GM12874 (cell line): ENCODE results near the gene MLH3.

ENCODE experiments used
- CTCF ChIP-seq: IDR thresholded peaks from 2 replicates; pipeline ENCODE4 v1.5.1; 2011; ENCODE audit warnings: low read depth, mild to moderate bottlenecking, control low read depth, low read length, moderate library complexity; ENCODE audit not compliant: insufficient read depth

Gene MLH3

GRCh38 chr14:74983343-74983742, 67.9 kb downstream of the MLH3 start:
- TF ChIP-seq CTCF: no peak

GRCh38 chr14:74982661-74983060, 68.6 kb downstream of the MLH3 start:
- no peak for TF ChIP-seq CTCF

- TF ChIP-seq CTCF: no peak
Measured at GRCh38 chr14:74981833-74982232, 69.4 kb downstream of the MLH3 start.

GRCh38 chr14:74981462-74981782, 69.8 kb downstream of the MLH3 start:
- TF ChIP-seq CTCF: no peak

GRCh38 chr14:74980731-74981461, 70.4 kb downstream of the MLH3 start:
- TF ChIP-seq CTCF: no peak

- TF ChIP-seq CTCF: no peak
Measured at GRCh38 chr14:74980398-74980730, 70.9 kb downstream of the MLH3 start.

- TF ChIP-seq CTCF: no peak
Measured at GRCh38 chr14:74979442-74980397, 71.5 kb downstream of the MLH3 start.
